H1 (cell line): Measurements from ENCODE around the gene SH3PXD2B. TPM values are rescaled to one million over a fixed set of nuclear protein-coding genes. Genes with fewer than 3 reads are reported as not detected.

ENCODE experiments used
- CTCF ChIA-PET: fragments of 300-600 bp; sonication (Branson Sonifier 250); formaldehyde crosslinking; loops from one replicate; lab custom pipeline; 2021; ENCODE audit not compliant: partially characterized antibody; lab: Charles Lee
- POLR2A ChIA-PET: fragments of 300-600 bp; sonication (Branson Sonifier 250); formaldehyde crosslinking; loops from one replicate; lab custom pipeline; 2021; ENCODE audit warnings: inconsistent platforms; ENCODE audit not compliant: partially characterized antibody; lab: Charles Lee
- DNase-seq, 2 experiments: peaks; one replicate each; pipeline versions ENCODE4 v3.0.0 to v3.0.0-alpha.2; 2010 to 2022; ENCODE audit warnings: low spot score in 2 of 2, low read depth in 1 of 2, mixed read lengths in 1 of 2
- FAIRE-seq: peaks from 2 replicates; lab custom pipeline; 2011; peaks lifted over from hg19 to GRCh38; lab: Jason Lieb, UNC
- H2AFZ ChIP-seq: 2 replicates; pipeline ENCODE4 v1.8.1; 2012; ENCODE audit warnings: low read length, inconsistent platforms
- H2AK5ac ChIP-seq: 2 replicates; pipeline ENCODE4 v1.6.1; 2013; ENCODE audit warnings: low read depth, low read length
- H2BK120ac ChIP-seq: replicated peaks from 2 replicates; pipeline ENCODE3; 2013; ENCODE audit warnings: low read depth, low read length, inconsistent platforms
- H2BK12ac ChIP-seq: 2 replicates; pipeline ENCODE4 v1.6.1; 2013; ENCODE audit warnings: low read depth, low read length
- H2BK15ac ChIP-seq: 2 replicates; pipeline ENCODE4 v1.6.1; 2013; ENCODE audit warnings: low read length
- H2BK20ac ChIP-seq: 2 replicates; pipeline ENCODE4 v1.6.1; 2013; ENCODE audit warnings: low read length
- H2BK5ac ChIP-seq: 2 replicates; pipeline ENCODE4 v1.6.1; 2013; ENCODE audit warnings: low read depth, low read length
- H3K14ac ChIP-seq: 2 replicates; pipeline ENCODE4 v1.6.1; 2013; ENCODE audit warnings: inconsistent platforms; ENCODE audit not compliant: insufficient read length
- H3K18ac ChIP-seq: 2 replicates; pipeline ENCODE4 v1.6.1; 2013; ENCODE audit warnings: low read length; ENCODE audit errors: extremely low read depth
- H3K23ac ChIP-seq: 2 replicates; pipeline ENCODE4 v1.6.1; 2013; ENCODE audit warnings: inconsistent platforms; ENCODE audit not compliant: insufficient read length
- H3K23me2 ChIP-seq: 2 replicates; pipeline ENCODE4 v1.6.1; 2013; ENCODE audit warnings: low read depth, low read length
- H3K27ac ChIP-seq: 2 replicates; pipeline ENCODE4 v1.6.1; 2011; ENCODE audit warnings: low read depth, low read length, inconsistent platforms
- H3K27me3 ChIP-seq, 4 experiments: replicated peaks in 1 of 4; 1 replicate in 1 of 4; 2 replicates in 3 of 4; pipeline versions ENCODE4 v1.6.1 to v1.8.1; 2011 to 2013; ENCODE audit warnings: low read length in 3 of 4, mild to moderate bottlenecking in 3 of 4, inconsistent platforms in 2 of 4, mixed read lengths in 2 of 4, moderate library complexity in 1 of 4; ENCODE audit not compliant: control insufficient read depth in 3 of 4, insufficient read depth in 3 of 4; ENCODE audit errors: extremely low read depth in 1 of 4
- H3K36me3 ChIP-seq, 4 experiments: 2 replicates each; pipeline versions ENCODE4 v1.6.1 to v1.8.1; 2011 to 2013; ENCODE audit warnings: mild to moderate bottlenecking in 4 of 4, low read length in 3 of 4, moderate library complexity in 2 of 4, control low read depth in 1 of 4, inconsistent platforms in 1 of 4; ENCODE audit not compliant: insufficient read depth in 4 of 4, control insufficient read depth in 2 of 4
- H3K4ac ChIP-seq: replicated peaks from 2 replicates; pipeline ENCODE3; 2013; ENCODE audit warnings: low read length, low read depth, mixed read lengths, inconsistent platforms; ENCODE audit not compliant: insufficient read length
- H3K4me1 ChIP-seq, 4 experiments: replicated peaks in 1 of 4; 1 replicate in 1 of 4; 2 replicates in 3 of 4; pipeline versions ENCODE4 v1.6.1 to v1.8.1; 2011 to 2013; ENCODE audit warnings: low read length in 3 of 4, inconsistent platforms in 2 of 4, mixed read lengths in 1 of 4; ENCODE audit not compliant: insufficient read depth in 4 of 4, control insufficient read depth in 3 of 4
- H3K4me2 ChIP-seq, 2 experiments: 2 replicates each; pipeline versions ENCODE4 v1.6.1 to v1.8.1; 2011 to 2013; ENCODE audit warnings: low read depth in 2 of 2, low read length in 2 of 2, control low read depth in 1 of 2, inconsistent platforms in 1 of 2, mild to moderate bottlenecking in 1 of 2; ENCODE audit not compliant: insufficient read depth in 1 of 2
- H3K4me3 ChIP-seq, 4 experiments: fragments of 200-600, 300-600 bp in 1 of 4; sonication (generic), shearing (Covaris generic), sonication (Bioruptor Twin) in 1 of 4; 2 replicates each; pipeline versions ENCODE4 v1.5.1 to v1.8.1; 2011 to 2016; ENCODE audit warnings: low read length in 4 of 4, low read depth in 3 of 4, control low read depth in 2 of 4, inconsistent platforms in 2 of 4, mild to moderate bottlenecking in 2 of 4, mixed read lengths in 1 of 4, moderate library complexity in 1 of 4; ENCODE audit not compliant: insufficient read depth in 2 of 4; ENCODE audit errors: extremely low read depth in 1 of 4
- H3K56ac ChIP-seq: replicated peaks from 2 replicates; pipeline ENCODE3; 2013; ENCODE audit warnings: low read depth, mild to moderate bottlenecking, mixed read lengths, low read length, inconsistent platforms; ENCODE audit not compliant: insufficient read length
- H3K79me1 ChIP-seq: 2 replicates; pipeline ENCODE4 v1.6.1; 2013; ENCODE audit warnings: low read depth, low read length, control low read depth
- H3K79me2 ChIP-seq, 2 experiments: 2 replicates each; pipeline versions ENCODE4 v1.6.1 to v1.8.1; 2012 to 2013; ENCODE audit warnings: low read length in 2 of 2, mild to moderate bottlenecking in 2 of 2, inconsistent platforms in 1 of 2; ENCODE audit not compliant: insufficient read depth in 2 of 2, control insufficient read depth in 1 of 2
- H3K9ac ChIP-seq, 4 experiments: replicated peaks in 1 of 4; 1 replicate in 1 of 4; 2 replicates in 3 of 4; pipeline versions ENCODE4 v1.6.1 to v1.8.1; 2011 to 2013; ENCODE audit warnings: low read depth in 3 of 4, low read length in 3 of 4, control low read depth in 2 of 4, mild to moderate bottlenecking in 2 of 4, moderate library complexity in 2 of 4, inconsistent platforms in 1 of 4; ENCODE audit errors: extremely low read depth in 1 of 4
- H3K9me3 ChIP-seq, 2 experiments: 2 replicates each; pipeline versions ENCODE4 v1.6.1 to v1.8.1; 2012 to 2013; ENCODE audit warnings: mild to moderate bottlenecking in 2 of 2, moderate library complexity in 2 of 2, control low read depth in 1 of 2, inconsistent platforms in 1 of 2, low read depth in 1 of 2, low read length in 1 of 2, mixed read lengths in 1 of 2; ENCODE audit not compliant: insufficient read depth in 2 of 2
- H4K20me1 ChIP-seq, 2 experiments: replicated peaks in 1 of 2; 2 replicates each; pipeline versions ENCODE3 to v1.8.1; 2011 to 2013; ENCODE audit warnings: inconsistent platforms in 2 of 2, low read length in 2 of 2, mild to moderate bottlenecking in 1 of 2; ENCODE audit not compliant: insufficient read depth in 2 of 2, control insufficient read depth in 1 of 2
- H4K5ac ChIP-seq: 2 replicates; pipeline ENCODE4 v1.6.1; 2013; ENCODE audit warnings: low read length, low read depth, mixed read lengths, inconsistent platforms; ENCODE audit not compliant: insufficient read length
- H4K8ac ChIP-seq: 2 replicates; pipeline ENCODE4 v1.8.0; 2013; ENCODE audit warnings: mild to moderate bottlenecking, moderate library complexity, low read length, inconsistent platforms; ENCODE audit not compliant: insufficient read depth; ENCODE audit errors: extremely low read depth
- H4K91ac ChIP-seq: replicated peaks from 2 replicates; pipeline ENCODE3; 2013; ENCODE audit warnings: low read length, mixed read lengths, inconsistent platforms; ENCODE audit not compliant: insufficient read length
- GABPA ChIP-seq: IDR thresholded peaks from 2 replicates; pipeline ENCODE4 v1.6.1; 2011; ENCODE audit warnings: mild to moderate bottlenecking, low read length, moderate library complexity, borderline replicate concordance; ENCODE audit not compliant: insufficient read depth
- WGBS, 2 experiments: shearing (Covaris generic) in 1 of 2; methylation state at CpG; one replicate each; pipeline versions ENCODE4 v1.1.6 to v1.1.7; 2013 to 2015; ENCODE audit warnings: low lambda C conversion rate in 2 of 2, mixed read lengths in 2 of 2, inconsistent platforms in 1 of 2, low coverage in 1 of 2, missing lambda C conversion rate in 1 of 2; ENCODE audit not compliant: insufficient replicate concordance in 2 of 2, insufficient coverage in 1 of 2, insufficient read length in 1 of 2; ENCODE audit errors: extremely low coverage in 1 of 2, missing lambda C conversion rate in 1 of 2; 5-methylcytosine and 5-hydroxymethylcytosine counted together
- polyA plus RNA-seq, 7 experiments: library from polyadenylated mRNA; depleted of rRNA in 3 of 7; stranded (reverse) in 5 of 7; unstranded in 2 of 7; fragments of >200 nt in 5 of 7; fragments of 200-250 nt in 2 of 7; gene quantifications; 1 replicate in 5 of 7; 2 replicates in 1 of 7; 4 replicates in 1 of 7; pipeline versions ENCODE4 v1.2.1 to v1.2.3, GENCODE V29; 2011 to 2013; ENCODE audit warnings: missing spikeins in 2 of 7, mixed read lengths in 2 of 7
- total RNA-seq: library from RNA; stranded (reverse); fragmentation: NEBNext Ultra II Directional; extraction: Animal tissue kit (Norgen Biotek cat#: 25700); gene quantifications from 2 replicates; pipeline ENCODE4 v1.2.1, GENCODE V29; 2021

SH3PXD2B gene
- total and polyA plus RNA-seq, 2 of the 8 experiments (the other 6 are each of a cell fraction or from before 2014, with no cell fraction given): 32.9 to 72.9 TPM

GRCh38 chr5:172351240-172351778 lies 103.0 kb downstream of the SH3PXD2B start:
- Histone ChIP-seq H3K9me3 (no peaks in the 10 kb centered on the region), H2BK120ac (no peak overlapping the region), H4K8ac (no peak overlapping the region), H3K27me3 (no peaks in the 10 kb centered on the region), H3K23me2 (no peaks in the 10 kb centered on the region), H3K4ac (no peak overlapping the region), H3K56ac (no peak overlapping the region), H4K5ac (no peak overlapping the region), H3K27ac (no peak overlapping the region), H3K14ac (no peak overlapping the region), H4K91ac (no peak overlapping the region), H2BK15ac (no peak overlapping the region), H3K9ac (no peak overlapping the region), H3K4me3 (no peak overlapping the region), H3K4me2 (no peak overlapping the region), H3K23ac (no peak overlapping the region), H3K79me1 (no peaks in the 10 kb centered on the region), H3K4me1 (no peaks in the 10 kb centered on the region), H3K36me3 (peaks cover 18 to 50% (median 45%) of the 10 kb centered on the region in 4 experiments; a peak in 7 of 8 replicates), H2AK5ac (no peak overlapping the region), H2AFZ (no peak overlapping the region), H2BK20ac (no peak overlapping the region), H3K79me2 (no peaks in the 10 kb centered on the region), H4K20me1 (no peaks in the 10 kb centered on the region), H2BK5ac (no peak overlapping the region), H2BK12ac (no peak overlapping the region), H3K18ac (no peak overlapping the region)
- WGBS, 2 experiments: 96% methylated on average over 3 of the region's 3 CpGs; no CpG with 5 or more reads in 1 of the 2 experiments
- DNase-seq (no peak), FAIRE-seq (no peak)
- CTCF ChIA-PET: interaction anchor here (0.6 to 1.9 kb wide), 5 partner anchors 13 to 257 kb away, joined by 3 to 10 read pairs (median 6); no protein-coding TSS in a partner anchor
- POLR2A ChIA-PET: interaction anchor here (0.6 to 1.4 kb wide), 3 partner anchors 11 to 162 kb away, joined by 3 read pairs; no protein-coding TSS in a partner anchor
- TF ChIP-seq GABPA: no peak
